ENCODE data around the gene KRAS. TPM values are rescaled to one million over a fixed set of nuclear protein-coding genes. Genes with fewer than 3 reads are reported as not detected.

Gene KRAS
- total and polyA plus RNA-seq, 2 of the 13 experiments (the other 11 are each of a cell fraction or from before 2014, with no cell fraction given) = 6.5 to 9.8 TPM

DNA sequence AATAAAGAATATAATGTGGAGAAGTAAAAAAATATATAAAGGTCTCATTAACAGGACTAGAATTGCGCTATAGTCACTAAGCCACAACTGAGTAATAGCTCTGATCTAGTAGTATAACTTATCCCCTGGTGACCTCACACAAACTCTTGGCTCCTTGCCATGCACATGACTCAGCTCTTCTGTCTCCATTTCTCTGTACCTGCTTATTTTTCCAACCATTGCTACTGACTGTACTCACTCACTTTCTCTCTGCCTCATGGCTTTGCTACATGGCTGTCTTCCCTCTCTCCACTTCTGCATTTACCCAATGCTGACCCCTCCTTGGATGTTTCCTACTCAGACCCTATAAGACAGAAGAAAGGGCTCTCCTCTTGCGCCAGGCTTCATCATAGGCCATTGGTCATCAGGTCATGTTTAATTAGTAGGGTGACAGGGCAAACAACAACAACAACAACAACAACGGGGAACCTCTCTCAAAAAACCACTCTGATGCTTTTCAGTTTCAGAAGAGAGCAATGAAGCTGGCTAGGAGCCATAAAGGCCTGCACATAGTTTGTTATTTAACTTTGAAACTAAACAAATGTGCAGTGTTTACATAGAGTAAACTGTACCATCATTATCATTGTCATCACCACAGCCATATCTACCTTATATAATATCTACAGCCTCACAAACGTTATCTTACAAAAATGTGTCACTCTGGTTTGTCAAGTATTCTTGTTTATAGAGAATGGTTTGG is 25.6 kb upstream of the KRAS start:
- no peak for FAIRE-seq
- Histone ChIP-seq H3K36me3 (replicated peaks in 1 of 2; ENCODE audit: control insufficient read depth in 1 of 2, insufficient read depth in 2 of 2, low read length in 2 of 2) (no peaks in the 10 kb centered on the region), H2AFZ (ENCODE audit: low read length) (no peak overlapping the region), H3K27ac (ENCODE audit: extremely low read length, insufficient read depth, low read length) (peak overlapping the region; percentile 25), H3K4me3 (replicated peaks in 1 of 3; ENCODE audit: insufficient read depth in 1 of 3, low read depth in 2 of 3, low read length in 3 of 3) (peak overlapping the region in 1 of 3 experiments; percentile 7; a peak in 1 of 6 replicates), H3K4me1 (ENCODE audit: insufficient read depth, low read length) (peaks cover 12% of the 10 kb centered on the region), H3K9me3 (ENCODE audit: low read length) (no peaks in the 10 kb centered on the region), H3K9ac (ENCODE audit: insufficient read depth, low read depth, low read length) (no peak overlapping the region), H3K79me2 (ENCODE audit: insufficient read depth, low read length) (no peaks in the 10 kb centered on the region), H3K27me3 (ENCODE audit: control insufficient read depth in 1 of 2, insufficient read depth in 2 of 2, low read length in 2 of 2) (no peaks in the 10 kb centered on the region), H3K4me2 (ENCODE audit: low read depth, low read length) (peak overlapping the region; percentile 67), H4K20me1 (ENCODE audit: insufficient read depth, low read length) (no peaks in the 10 kb centered on the region)
- no TSS peak for BruUV-seq (replicated peaks)
- ChIA-PET CTCF (ENCODE audit: low intra/inter-chr PET ratio, low total read pairs) (no interaction called here), POLR2A (interaction anchor here (1.0 to 1.5 kb wide), 4 partner anchors 20 to 111 kb away, joined by 3 to 6 read pairs (median 4); partner anchors contain the start of gene KRAS)
- DNase-seq (ENCODE audit: low spot score) = peak; percentile 63
- in situ Hi-C loops (cut with HindIII; ENCODE audit: extremely low pct_ligation_motif_present, low pct_unique_long_range_greater_than_20kb) = no loop called here
- 3% methylated on average over 4 of the region's 4 CpGs for WGBS (ENCODE audit: low lambda C conversion rate)
- peak; percentile 79 for ATAC-seq
- intact Hi-C loops (cut with micrococcal nuclease; ENCODE audit: unreplicated experiment) = loop anchor here (2.0 kb wide), 1 partner anchor 26 kb away; the partner anchor contains the start of gene KRAS
- TF ChIP-seq NFIC (IDR thresholded peaks at IDR 0.05; ENCODE audit: low read length) (0 out of 2 replicates have a peak, but pooled peaks have one; percentile 47), HOXA5 (CRISPR knock-in tag; IDR thresholded peaks at IDR 0.05) (no peak), NPAS2 (CRISPR knock-in tag; IDR thresholded peaks at IDR 0.05; ENCODE audit: borderline replicate concordance) (no peak), NFAT5 (CRISPR knock-in tag; IDR thresholded peaks at IDR 0.05) (no peak), MAFF (IDR thresholded peaks at IDR 0.05; ENCODE audit: low read depth, low read length) (peak; percentile 54; the same call in 1 of the 2 replicates), CREB1 (IDR thresholded peaks at IDR 0.05) (no peak), CREB1 (CRISPR knock-in tag; IDR thresholded peaks at IDR 0.05) (0 out of 2 replicates have a peak, but pooled peaks have one; percentile 26), MYNN (CRISPR knock-in tag; IDR thresholded peaks at IDR 0.05; ENCODE audit: low read depth) (no peak), ZNF263 (CRISPR knock-in tag; IDR thresholded peaks at IDR 0.05) (no peak), BORCS8-MEF2B (CRISPR knock-in tag; IDR thresholded peaks at IDR 0.05) (no peak), MAX (IDR thresholded peaks at IDR 0.05) (no peak), TBX3 (IDR thresholded peaks at IDR 0.05; ENCODE audit: borderline replicate concordance) (no peak), SOX6 (IDR thresholded peaks at IDR 0.05) (no peak), SOX6 (CRISPR knock-in tag; IDR thresholded peaks at IDR 0.05) (peak; percentile 41; the same call in 1 of the 2 replicates), MAFK (conservative IDR thresholded peaks at IDR 0.05 in 1 of 2, IDR thresholded peaks at IDR 0.05 in 1 of 2; ENCODE audit: low read length in 2 of 2) (peak; percentile 44 to 54; a peak in 3 of 4 replicates), KLF9 (CRISPR knock-in tag; IDR thresholded peaks at IDR 0.05; ENCODE audit: low read depth) (no peak), NFE2 (CRISPR knock-in tag; IDR thresholded peaks at IDR 0.05) (peak; percentile 80; the same call in 1 of the 2 replicates), SP5 (CRISPR knock-in tag; IDR thresholded peaks at IDR 0.05; ENCODE audit: borderline replicate concordance, low read depth) (no peak)
- TF ChIP-seq, protein P1, sequence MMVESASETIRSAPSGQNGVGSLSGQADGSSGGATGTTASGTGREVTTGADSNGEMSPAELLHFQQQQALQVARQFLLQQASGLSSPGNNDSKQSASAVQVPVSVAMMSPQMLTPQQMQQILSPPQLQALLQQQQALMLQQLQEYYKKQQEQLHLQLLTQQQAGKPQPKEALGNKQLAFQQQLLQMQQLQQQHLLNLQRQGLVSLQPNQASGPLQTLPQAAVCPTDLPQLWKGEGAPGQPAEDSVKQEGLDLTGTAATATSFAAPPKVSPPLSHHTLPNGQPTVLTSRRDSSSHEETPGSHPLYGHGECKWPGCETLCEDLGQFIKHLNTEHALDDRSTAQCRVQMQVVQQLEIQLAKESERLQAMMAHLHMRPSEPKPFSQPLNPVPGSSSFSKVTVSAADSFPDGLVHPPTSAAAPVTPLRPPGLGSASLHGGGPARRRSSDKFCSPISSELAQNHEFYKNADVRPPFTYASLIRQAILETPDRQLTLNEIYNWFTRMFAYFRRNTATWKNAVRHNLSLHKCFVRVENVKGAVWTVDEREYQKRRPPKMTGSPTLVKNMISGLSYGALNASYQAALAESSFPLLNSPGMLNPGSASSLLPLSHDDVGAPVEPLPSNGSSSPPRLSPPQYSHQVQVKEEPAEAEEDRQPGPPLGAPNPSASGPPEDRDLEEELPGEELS (CRISPR knock-in tag; IDR thresholded peaks at IDR 0.05) = 0 out of 2 replicates have a peak, but pooled peaks have one; percentile 43
